Tibial nerve (tissue), 4 donors: ENCODE results near the gene DCXR.

Experiments
- EP300 ChIP-seq, 2 donors: sonication (generic); formaldehyde crosslinking; IDR thresholded peaks; one replicate each; pipeline ENCODE4 v1.6.1; 2017; ENCODE audit warnings: antibody characterized with exemption in 2 of 2, mild to moderate bottlenecking in 1 of 2
- TF ChIP-seq, protein P1 (sequence below), 5 experiments: fragments of 200-600 bp in 3 of 5; fragments of 450-650 bp in 2 of 5; sonication (generic) in 3 of 5; IDR thresholded peaks; one replicate each; pipeline ENCODE4 v1.5.1; 2016 to 2019; ENCODE audit warnings: antibody characterized with exemption in 5 of 5, mild to moderate bottlenecking in 3 of 5, moderate library complexity in 2 of 5

DNA sequence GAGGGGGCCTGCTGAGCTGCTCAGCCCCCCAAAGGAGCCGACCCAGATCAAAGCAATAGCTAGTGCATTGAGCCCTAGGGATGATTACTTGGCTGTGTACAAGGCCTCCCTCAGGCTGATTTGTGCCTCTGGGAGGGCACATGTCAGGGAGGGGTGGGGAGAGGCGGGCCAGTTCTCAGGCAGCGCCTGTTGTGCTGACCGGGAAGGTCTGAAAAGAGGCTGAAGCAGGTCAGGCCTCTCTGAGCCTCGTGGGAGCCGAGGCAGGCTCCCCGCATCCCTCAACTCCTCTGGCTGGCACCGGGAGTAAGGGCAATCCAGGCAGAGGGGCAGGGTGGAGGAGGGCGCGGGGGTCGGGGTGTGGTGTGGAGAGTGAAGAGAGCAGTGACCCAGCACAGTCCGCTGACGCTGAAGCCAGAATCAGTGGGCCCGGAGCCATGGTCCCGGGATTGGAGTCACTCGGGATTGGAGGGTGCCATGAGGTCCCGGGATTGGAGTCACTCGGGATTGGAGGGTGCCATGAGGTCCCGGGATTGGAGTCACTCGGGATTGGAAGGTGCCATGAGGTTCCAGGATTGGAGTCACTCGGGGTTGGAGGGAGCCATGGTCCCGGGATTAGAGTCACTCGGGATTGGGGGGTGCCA is 3.0 kb downstream of the DCXR start:
- TF ChIP-seq, protein P1, sequence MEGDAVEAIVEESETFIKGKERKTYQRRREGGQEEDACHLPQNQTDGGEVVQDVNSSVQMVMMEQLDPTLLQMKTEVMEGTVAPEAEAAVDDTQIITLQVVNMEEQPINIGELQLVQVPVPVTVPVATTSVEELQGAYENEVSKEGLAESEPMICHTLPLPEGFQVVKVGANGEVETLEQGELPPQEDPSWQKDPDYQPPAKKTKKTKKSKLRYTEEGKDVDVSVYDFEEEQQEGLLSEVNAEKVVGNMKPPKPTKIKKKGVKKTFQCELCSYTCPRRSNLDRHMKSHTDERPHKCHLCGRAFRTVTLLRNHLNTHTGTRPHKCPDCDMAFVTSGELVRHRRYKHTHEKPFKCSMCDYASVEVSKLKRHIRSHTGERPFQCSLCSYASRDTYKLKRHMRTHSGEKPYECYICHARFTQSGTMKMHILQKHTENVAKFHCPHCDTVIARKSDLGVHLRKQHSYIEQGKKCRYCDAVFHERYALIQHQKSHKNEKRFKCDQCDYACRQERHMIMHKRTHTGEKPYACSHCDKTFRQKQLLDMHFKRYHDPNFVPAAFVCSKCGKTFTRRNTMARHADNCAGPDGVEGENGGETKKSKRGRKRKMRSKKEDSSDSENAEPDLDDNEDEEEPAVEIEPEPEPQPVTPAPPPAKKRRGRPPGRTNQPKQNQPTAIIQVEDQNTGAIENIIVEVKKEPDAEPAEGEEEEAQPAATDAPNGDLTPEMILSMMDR (IDR thresholded peaks at IDR 0.05): no peak
- no peak for TF ChIP-seq EP300 (IDR thresholded peaks at IDR 0.05)
